WTC11 (cell line): ENCODE data around the gene EYS. TPM values are rescaled to one million over a fixed set of nuclear protein-coding genes. Genes with fewer than 3 reads are reported as not detected.

Experiments
- ATAC-seq: fragments of 200-7000 bp; cut with Tn5 transposase; 2 replicates; pipeline ENCODE4 v1.10.0; 2021; ENCODE audit warnings: mild to moderate bottlenecking, moderate library complexity
- CTCF ChIA-PET: fragments of 300-600 bp; sonication (Branson Sonifier 250); formaldehyde crosslinking; loops from one replicate; lab custom pipeline; 2021; ENCODE audit warnings: antibody characterized with exemption; lab: Charles Lee
- POLR2A ChIA-PET: fragments of 350-600 bp; sonication (Branson Sonifier 250); formaldehyde crosslinking; loops from one replicate; lab custom pipeline; 2021; ENCODE audit warnings: antibody characterized with exemption; lab: Charles Lee
- DNase-seq: peaks from one replicate; pipeline ENCODE4 v3.0.0; 2021; ENCODE audit warnings: low spot score
- H3K27ac Mint-ChIP-seq: 2 replicates; pipeline ENCODE4 v1.8.0; 2021; ENCODE audit warnings: mixed read lengths
- H3K27me3 Mint-ChIP-seq: 2 replicates; pipeline ENCODE4 v1.8.0; 2021; ENCODE audit warnings: low read depth, mild to moderate bottlenecking, moderate library complexity, mixed read lengths
- H3K36me3 Mint-ChIP-seq: 2 replicates; pipeline ENCODE4 v1.8.0; 2021; ENCODE audit warnings: mixed read lengths
- H3K4me1 Mint-ChIP-seq: 2 replicates; pipeline ENCODE4 v1.8.0; 2022; ENCODE audit warnings: mixed read lengths
- H3K4me3 Mint-ChIP-seq: 2 replicates; pipeline ENCODE4 v1.8.0; 2021; ENCODE audit warnings: mild to moderate bottlenecking, moderate library complexity, mixed read lengths
- H3K9me3 Mint-ChIP-seq: 2 replicates; pipeline ENCODE4 v1.8.0; 2021; ENCODE audit warnings: mixed read lengths
- FOXK1 ChIP-seq: sonication (generic); formaldehyde crosslinking; IDR thresholded peaks from 2 replicates; pipeline ENCODE4 v1.8.0; 2022; ENCODE audit warnings: mild to moderate bottlenecking, moderate library complexity, missing genetic modification reagents
- IRF2 ChIP-seq: sonication (generic); formaldehyde crosslinking; IDR thresholded peaks from 2 replicates; pipeline ENCODE4 v1.8.0; 2022; ENCODE audit warnings: low read depth, missing genetic modification reagents, borderline replicate concordance
- KAT7 ChIP-seq: sonication (generic); formaldehyde crosslinking; IDR thresholded peaks from 2 replicates; pipeline ENCODE4 v1.8.1; 2023; ENCODE audit warnings: missing genetic modification reagents, mild to moderate bottlenecking, borderline replicate concordance
- MXD4 ChIP-seq: fragments of 250-450 bp; sonication (Bioruptor Pico); IDR thresholded peaks from 2 replicates; pipeline ENCODE4 v1.8.0; 2021; ENCODE audit warnings: mild to moderate bottlenecking, moderate library complexity, borderline replicate concordance
- OVOL2 ChIP-seq: fragments of 250-450 bp; sonication (Bioruptor Pico); IDR thresholded peaks from 2 replicates; pipeline ENCODE4 v1.9.0; 2021; ENCODE audit warnings: mild to moderate bottlenecking, borderline replicate concordance
- SMAD3 ChIP-seq: sonication (generic); formaldehyde crosslinking; IDR thresholded peaks from 2 replicates; pipeline ENCODE4 v1.8.0; 2022; ENCODE audit warnings: missing genetic modification reagents, mild to moderate bottlenecking, borderline replicate concordance
- ZBTB21 ChIP-seq: sonication (generic); formaldehyde crosslinking; IDR thresholded peaks from 2 replicates; pipeline ENCODE4 v1.8.1; 2023; ENCODE audit warnings: mild to moderate bottlenecking, missing genetic modification reagents, borderline replicate concordance
- ZNF121 ChIP-seq: sonication (generic); formaldehyde crosslinking; IDR thresholded peaks from 2 replicates; pipeline ENCODE4 v1.8.0; 2023; ENCODE audit warnings: missing genetic modification reagents
- ZNF219 ChIP-seq: sonication (generic); formaldehyde crosslinking; IDR thresholded peaks from 2 replicates; pipeline ENCODE4 v1.8.0; 2023; ENCODE audit warnings: missing genetic modification reagents, mild to moderate bottlenecking, borderline replicate concordance
- total RNA-seq: library from RNA; stranded (reverse); gene quantifications from 3 replicates; pipeline ENCODE4 v1.2.3, GENCODE V29; 2021
- TF ChIP-seq, protein P1 (sequence below): sonication (generic); formaldehyde crosslinking; IDR thresholded peaks from 2 replicates; pipeline ENCODE4 v1.8.1; 2023; ENCODE audit warnings: mild to moderate bottlenecking, moderate library complexity, missing genetic modification reagents
- TF ChIP-seq, protein P2 (sequence below): fragments of 250-450 bp; sonication (Bioruptor Pico); IDR thresholded peaks from 2 replicates; pipeline ENCODE4 v1.8.0; 2021; ENCODE audit warnings: mild to moderate bottlenecking
- TF ChIP-seq, protein P3 (sequence below): fragments of 200-600 bp; IDR thresholded peaks from 2 replicates; pipeline ENCODE4 v1.8.0; 2022; ENCODE audit warnings: antibody characterized with exemption
- TF ChIP-seq, protein P4 (sequence below): sonication (generic); formaldehyde crosslinking; IDR thresholded peaks from 2 replicates; pipeline ENCODE4 v1.8.0; 2022; ENCODE audit warnings: mild to moderate bottlenecking, missing genetic modification reagents
- TF ChIP-seq, protein P5 (sequence below): fragments of 250-450 bp; sonication (Bioruptor Pico); IDR thresholded peaks from 2 replicates; pipeline ENCODE4 v1.9.0; 2021; ENCODE audit warnings: mild to moderate bottlenecking
- TF ChIP-seq, protein P6 (sequence below): fragments of 250-450 bp; sonication (Bioruptor Pico); conservative IDR thresholded peaks from 2 replicates; pipeline ENCODE4 v1.9.0; 2021; ENCODE audit warnings: mild to moderate bottlenecking
- TF ChIP-seq, protein P7 (sequence below): sonication (generic); formaldehyde crosslinking; IDR thresholded peaks from 2 replicates; pipeline ENCODE4 v1.8.1; 2023; ENCODE audit warnings: mild to moderate bottlenecking, missing genetic modification reagents

The EYS gene
- total RNA-seq, 1 experiment from 2014 or later = not detected

DNA sequence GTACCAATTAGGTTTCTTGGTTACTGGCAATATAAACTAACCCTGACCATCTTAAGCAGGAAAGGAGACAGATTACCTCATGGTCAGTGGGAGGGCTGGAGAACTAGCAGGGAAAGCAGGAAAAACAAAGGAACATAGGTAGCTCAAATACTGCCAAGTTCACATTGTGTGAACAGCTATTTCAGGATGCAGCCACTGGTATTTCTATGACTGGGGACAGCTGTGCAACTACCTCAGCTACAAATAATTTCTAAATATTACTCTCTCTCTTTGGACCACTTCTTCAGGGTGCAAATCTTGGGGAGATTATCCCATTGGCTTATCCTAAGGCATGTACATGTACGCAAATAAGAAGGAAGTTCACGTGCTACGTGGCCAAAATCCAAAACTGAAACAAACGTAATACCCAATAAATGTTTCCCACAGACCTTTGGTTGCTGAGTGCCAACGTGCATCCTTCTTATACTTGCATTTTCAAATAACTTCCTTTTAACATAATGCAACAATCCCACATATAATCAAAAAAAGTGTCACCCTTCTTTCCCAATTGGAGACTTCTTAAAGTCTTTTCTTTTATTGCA, 1890.5 kb downstream of the EYS start:
- no peak for TF ChIP-seq OVOL2 (CRISPR knock-in tag)
- TF ChIP-seq KAT7 (CRISPR knock-in tag) = no peak
- no peak for TF ChIP-seq IRF2 (CRISPR knock-in tag)
- TF ChIP-seq, protein P1, sequence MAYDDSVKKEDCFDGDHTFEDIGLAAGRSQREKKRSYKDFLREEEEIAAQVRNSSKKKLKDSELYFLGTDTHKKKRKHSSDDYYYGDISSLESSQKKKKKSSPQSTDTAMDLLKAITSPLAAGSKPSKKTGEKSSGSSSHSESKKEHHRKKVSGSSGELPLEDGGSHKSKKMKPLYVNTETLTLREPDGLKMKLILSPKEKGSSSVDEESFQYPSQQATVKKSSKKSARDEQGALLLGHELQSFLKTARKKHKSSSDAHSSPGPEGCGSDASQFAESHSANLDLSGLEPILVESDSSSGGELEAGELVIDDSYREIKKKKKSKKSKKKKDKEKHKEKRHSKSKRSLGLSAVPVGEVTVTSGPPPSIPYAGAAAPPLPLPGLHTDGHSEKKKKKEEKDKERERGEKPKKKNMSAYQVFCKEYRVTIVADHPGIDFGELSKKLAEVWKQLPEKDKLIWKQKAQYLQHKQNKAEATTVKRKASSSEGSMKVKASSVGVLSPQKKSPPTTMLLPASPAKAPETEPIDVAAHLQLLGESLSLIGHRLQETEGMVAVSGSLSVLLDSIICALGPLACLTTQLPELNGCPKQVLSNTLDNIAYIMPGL = no peak
- TF ChIP-seq SMAD3 (CRISPR knock-in tag) = no peak
- TF ChIP-seq, protein P2, sequence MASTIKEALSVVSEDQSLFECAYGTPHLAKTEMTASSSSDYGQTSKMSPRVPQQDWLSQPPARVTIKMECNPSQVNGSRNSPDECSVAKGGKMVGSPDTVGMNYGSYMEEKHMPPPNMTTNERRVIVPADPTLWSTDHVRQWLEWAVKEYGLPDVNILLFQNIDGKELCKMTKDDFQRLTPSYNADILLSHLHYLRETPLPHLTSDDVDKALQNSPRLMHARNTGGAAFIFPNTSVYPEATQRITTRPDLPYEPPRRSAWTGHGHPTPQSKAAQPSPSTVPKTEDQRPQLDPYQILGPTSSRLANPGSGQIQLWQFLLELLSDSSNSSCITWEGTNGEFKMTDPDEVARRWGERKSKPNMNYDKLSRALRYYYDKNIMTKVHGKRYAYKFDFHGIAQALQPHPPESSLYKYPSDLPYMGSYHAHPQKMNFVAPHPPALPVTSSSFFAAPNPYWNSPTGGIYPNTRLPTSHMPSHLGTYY (CRISPR knock-in tag) = no peak
- no peak for TF ChIP-seq ZBTB21
- TF ChIP-seq, protein P3, sequence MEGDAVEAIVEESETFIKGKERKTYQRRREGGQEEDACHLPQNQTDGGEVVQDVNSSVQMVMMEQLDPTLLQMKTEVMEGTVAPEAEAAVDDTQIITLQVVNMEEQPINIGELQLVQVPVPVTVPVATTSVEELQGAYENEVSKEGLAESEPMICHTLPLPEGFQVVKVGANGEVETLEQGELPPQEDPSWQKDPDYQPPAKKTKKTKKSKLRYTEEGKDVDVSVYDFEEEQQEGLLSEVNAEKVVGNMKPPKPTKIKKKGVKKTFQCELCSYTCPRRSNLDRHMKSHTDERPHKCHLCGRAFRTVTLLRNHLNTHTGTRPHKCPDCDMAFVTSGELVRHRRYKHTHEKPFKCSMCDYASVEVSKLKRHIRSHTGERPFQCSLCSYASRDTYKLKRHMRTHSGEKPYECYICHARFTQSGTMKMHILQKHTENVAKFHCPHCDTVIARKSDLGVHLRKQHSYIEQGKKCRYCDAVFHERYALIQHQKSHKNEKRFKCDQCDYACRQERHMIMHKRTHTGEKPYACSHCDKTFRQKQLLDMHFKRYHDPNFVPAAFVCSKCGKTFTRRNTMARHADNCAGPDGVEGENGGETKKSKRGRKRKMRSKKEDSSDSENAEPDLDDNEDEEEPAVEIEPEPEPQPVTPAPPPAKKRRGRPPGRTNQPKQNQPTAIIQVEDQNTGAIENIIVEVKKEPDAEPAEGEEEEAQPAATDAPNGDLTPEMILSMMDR = no peak
- no peak for TF ChIP-seq ZNF121
- TF ChIP-seq FOXK1 = no peak
- TF ChIP-seq ZNF219 (CRISPR knock-in tag) = no peak
- TF ChIP-seq, protein P4, sequence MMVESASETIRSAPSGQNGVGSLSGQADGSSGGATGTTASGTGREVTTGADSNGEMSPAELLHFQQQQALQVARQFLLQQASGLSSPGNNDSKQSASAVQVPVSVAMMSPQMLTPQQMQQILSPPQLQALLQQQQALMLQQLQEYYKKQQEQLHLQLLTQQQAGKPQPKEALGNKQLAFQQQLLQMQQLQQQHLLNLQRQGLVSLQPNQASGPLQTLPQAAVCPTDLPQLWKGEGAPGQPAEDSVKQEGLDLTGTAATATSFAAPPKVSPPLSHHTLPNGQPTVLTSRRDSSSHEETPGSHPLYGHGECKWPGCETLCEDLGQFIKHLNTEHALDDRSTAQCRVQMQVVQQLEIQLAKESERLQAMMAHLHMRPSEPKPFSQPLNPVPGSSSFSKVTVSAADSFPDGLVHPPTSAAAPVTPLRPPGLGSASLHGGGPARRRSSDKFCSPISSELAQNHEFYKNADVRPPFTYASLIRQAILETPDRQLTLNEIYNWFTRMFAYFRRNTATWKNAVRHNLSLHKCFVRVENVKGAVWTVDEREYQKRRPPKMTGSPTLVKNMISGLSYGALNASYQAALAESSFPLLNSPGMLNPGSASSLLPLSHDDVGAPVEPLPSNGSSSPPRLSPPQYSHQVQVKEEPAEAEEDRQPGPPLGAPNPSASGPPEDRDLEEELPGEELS (CRISPR knock-in tag) = no peak
- TF ChIP-seq, protein P5, sequence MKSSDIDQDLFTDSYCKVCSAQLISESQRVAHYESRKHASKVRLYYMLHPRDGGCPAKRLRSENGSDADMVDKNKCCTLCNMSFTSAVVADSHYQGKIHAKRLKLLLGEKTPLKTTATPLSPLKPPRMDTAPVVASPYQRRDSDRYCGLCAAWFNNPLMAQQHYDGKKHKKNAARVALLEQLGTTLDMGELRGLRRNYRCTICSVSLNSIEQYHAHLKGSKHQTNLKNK = no peak
- TF ChIP-seq, protein P6, sequence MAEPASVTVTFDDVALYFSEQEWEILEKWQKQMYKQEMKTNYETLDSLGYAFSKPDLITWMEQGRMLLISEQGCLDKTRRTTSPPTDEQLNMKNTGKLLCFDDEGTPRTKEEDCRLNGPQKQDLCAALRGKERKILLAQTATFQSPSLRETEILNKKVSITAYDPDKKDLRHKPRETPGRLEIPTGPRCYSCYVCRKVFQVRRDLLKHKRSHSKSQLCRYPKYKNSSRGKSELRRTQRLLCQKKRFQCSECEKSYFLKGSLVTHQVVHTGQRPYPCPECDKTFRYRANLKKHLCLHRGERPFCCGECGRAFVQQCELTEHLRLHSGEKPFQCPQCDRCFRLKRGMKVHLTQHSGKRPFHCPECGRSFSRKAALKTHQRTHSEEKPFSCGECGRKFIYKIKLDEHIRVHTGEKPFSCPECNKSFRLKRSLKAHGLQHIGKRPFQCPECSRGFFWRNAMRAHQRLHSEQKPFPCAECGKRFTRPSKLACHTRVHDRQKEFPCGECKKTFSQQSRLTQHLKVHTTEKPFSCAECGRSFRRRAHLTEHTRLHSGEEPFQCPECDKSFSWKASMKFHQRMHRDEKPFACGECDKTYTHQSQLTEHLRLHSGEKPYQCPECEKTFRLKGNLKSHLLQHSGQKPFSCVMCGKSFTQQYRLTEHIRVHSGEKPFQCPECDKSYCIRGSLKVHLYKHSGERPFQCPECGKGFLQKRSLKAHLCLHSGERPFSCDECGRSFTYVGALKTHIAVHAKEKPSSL (CRISPR knock-in tag) = no peak
- TF ChIP-seq, protein P7, sequence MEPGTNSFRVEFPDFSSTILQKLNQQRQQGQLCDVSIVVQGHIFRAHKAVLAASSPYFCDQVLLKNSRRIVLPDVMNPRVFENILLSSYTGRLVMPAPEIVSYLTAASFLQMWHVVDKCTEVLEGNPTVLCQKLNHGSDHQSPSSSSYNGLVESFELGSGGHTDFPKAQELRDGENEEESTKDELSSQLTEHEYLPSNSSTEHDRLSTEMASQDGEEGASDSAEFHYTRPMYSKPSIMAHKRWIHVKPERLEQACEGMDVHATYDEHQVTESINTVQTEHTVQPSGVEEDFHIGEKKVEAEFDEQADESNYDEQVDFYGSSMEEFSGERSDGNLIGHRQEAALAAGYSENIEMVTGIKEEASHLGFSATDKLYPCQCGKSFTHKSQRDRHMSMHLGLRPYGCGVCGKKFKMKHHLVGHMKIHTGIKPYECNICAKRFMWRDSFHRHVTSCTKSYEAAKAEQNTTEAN = no peak
- TF ChIP-seq MXD4 (CRISPR knock-in tag) = no peak
- no peak overlapping the region for H3K4me3 Mint-ChIP-seq
- DNase-seq (no peak), ATAC-seq (no peak)
- H3K27ac Mint-ChIP-seq = no peak overlapping the region
- POLR2A ChIA-PET = no interaction called here
- H3K9me3 Mint-ChIP-seq = peaks cover 5% of the 10 kb centered on the region
- H3K4me1 Mint-ChIP-seq = no peaks in the 10 kb centered on the region
- CTCF ChIA-PET = interaction anchor here (0.8 to 2.5 kb wide), 5 partner anchors 13 to 464 kb away, joined by 3 to 12 read pairs (median 6); no protein-coding TSS in a partner anchor
- H3K36me3 Mint-ChIP-seq = no peaks in the 10 kb centered on the region; the same call in 1 of the 2 replicates
- H3K27me3 Mint-ChIP-seq = no peaks in the 10 kb centered on the region
